A673 (cell line): ENCODE data around the gene ANKRA2.

ENCODE experiments used
- CTCF ChIP-seq: fragments of 300-800, 200-600 bp; sonication (generic); conservative IDR thresholded peaks from 2 replicates; pipeline ENCODE4 v1.5.1; 2017; ENCODE audit warnings: low read depth, mild to moderate bottlenecking, antibody characterized with exemption, low read length, moderate library complexity, mixed read lengths
- EZH2 ChIP-seq: fragments of 200-600 bp; sonication (generic); IDR thresholded peaks from 2 replicates; pipeline ENCODE4 v1.6.1; 2017; ENCODE audit warnings: borderline replicate concordance, low read depth, mild to moderate bottlenecking, mixed read lengths, antibody characterized with exemption, low read length; ENCODE audit not compliant: poor library complexity, severe bottlenecking

- TF ChIP-seq CTCF, result no peak
- TF ChIP-seq EZH2, result no peak
Measured at GRCh38 chr5:73507062-73507461, 58.4 kb downstream of the ANKRA2 start.
